ENCODE data around the gene TP53I11. TPM values are rescaled to one million over a fixed set of nuclear protein-coding genes. Genes with fewer than 3 reads are reported as not detected.

TP53I11 gene
- total RNA-seq, 2 donors from 2014 or later = 21.8 to 91.0 TPM

- Histone ChIP-seq H3K4me1 (peaks cover 41% of the 10 kb centered on the region), H3K27me3 (no peaks in the 10 kb centered on the region), H3K27ac (peak overlapping the region in 2 of 4 donors; percentile 20 to 83), H3K9me3 (no peaks in the 10 kb centered on the region), H3K36me3 (replicated peaks in 1 of 2; ENCODE audit: insufficient read depth in 1 of 2, low read depth in 2 of 2) (no peaks in the 10 kb centered on the region), H3K4me3 (no peak overlapping the region)
- TF ChIP-seq POLR2A (IDR thresholded peaks at IDR 0.05) (no peak), CTCF (IDR thresholded peaks at IDR 0.05) (no peak)
- DNase-seq = peak in 1 of 4 donors; percentile 39
- no peak for ATAC-seq
- intact Hi-C loops (cut with DNase I) = no loop called here
- 20 to 40% methylated on average over 2 of the region's 2 CpGs for WGBS, 2 donors
These were observed 1.4 kb upstream of the TP53I11 start for GRCh38 chr11:44952082-44952481.

- intact Hi-C loops (cut with DNase I) = no loop called here
- H3K9me3 ChIP-seq = no peaks in the 10 kb centered on the region
- TF ChIP-seq POLR2A (IDR thresholded peaks at IDR 0.05) (no peak), CTCF (IDR thresholded peaks at IDR 0.05) (no peak)
- H3K36me3 ChIP-seq (replicated peaks in 1 of 2; ENCODE audit: insufficient read depth in 1 of 2, low read depth in 2 of 2) = no peaks in the 10 kb centered on the region
- peak in 3 of 4 donors; percentile 40 to 57 (median 56) for DNase-seq
- peak overlapping the region; percentile 44 to 81 for H3K4me3 ChIP-seq
- peak; percentile 21 for ATAC-seq
- H3K27me3 ChIP-seq = no peaks in the 10 kb centered on the region
- 0% methylated on average over 31 to 49 of the region's 63 CpGs for WGBS, 2 donors
- peak overlapping the region; percentile 52 to 83 (median 66) for H3K27ac ChIP-seq
- peaks cover 39% of the 10 kb centered on the region for H3K4me1 ChIP-seq
These were observed 555 bp downstream of the TP53I11 start for GRCh38 chr11:44950031-44950624.

DNA sequence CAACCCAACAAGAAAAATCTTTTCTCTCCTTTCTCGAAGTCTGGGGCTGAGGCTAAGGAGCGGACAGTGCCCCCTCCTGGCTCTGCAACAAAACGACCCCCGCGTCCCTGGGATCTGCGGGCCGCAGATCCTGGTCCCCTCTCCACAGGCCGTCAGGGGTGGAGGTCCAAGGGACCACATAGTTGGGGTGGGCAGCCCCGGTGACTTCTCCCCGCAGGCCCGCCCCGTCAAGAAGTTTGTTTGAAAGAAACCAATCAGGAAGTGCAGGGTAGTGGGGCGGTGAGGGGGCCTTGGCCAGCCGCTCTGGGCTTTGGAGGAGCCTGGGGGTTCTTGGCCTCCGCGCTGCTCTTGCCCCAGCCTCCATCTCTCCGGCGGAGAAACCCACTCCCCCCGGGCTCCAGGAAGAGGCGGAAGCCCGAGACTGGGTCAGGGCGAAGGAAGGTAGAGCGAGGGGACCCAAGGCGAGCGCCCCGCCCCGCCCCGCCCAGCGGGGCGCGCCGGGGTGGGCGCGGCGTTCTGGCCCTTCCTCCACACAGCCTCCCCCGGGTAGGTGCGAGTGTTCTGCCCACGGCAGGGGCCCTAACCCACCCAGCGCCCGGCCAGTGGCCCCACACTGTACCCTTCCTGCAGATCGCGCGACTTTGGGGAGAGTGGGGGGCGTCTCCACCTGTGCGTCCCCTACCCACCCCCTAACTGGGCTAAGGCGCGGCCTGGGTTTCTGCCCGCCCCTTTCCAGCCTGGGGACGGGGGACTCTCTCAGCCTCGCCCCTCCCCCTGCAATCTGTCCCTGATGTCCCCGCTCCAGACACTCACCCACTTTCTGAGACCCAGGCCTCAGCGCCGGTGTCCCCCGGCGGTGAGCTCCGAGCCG lies 1.3 kb downstream of the TP53I11 start:
- intact Hi-C loops (cut with DNase I) = no loop called here
- ATAC-seq (peak; percentile 3), DNase-seq (peak in 3 of 4 donors; percentile 27 to 48 (median 33))
- peak in 5 of 7 experiments; percentile 27 to 39 (median 36) for TF ChIP-seq CTCF (IDR thresholded peaks at IDR 0.05)
- no peak for TF ChIP-seq POLR2A (IDR thresholded peaks at IDR 0.05)
- WGBS, 2 donors = 3 to 17% methylated on average over 28 to 51 of the region's 57 CpGs
- Histone ChIP-seq H3K4me3 (peak overlapping the region; percentile 44 to 81), H3K36me3 (replicated peaks in 1 of 2; ENCODE audit: insufficient read depth in 1 of 2, low read depth in 2 of 2) (no peaks in the 10 kb centered on the region), H3K9me3 (no peaks in the 10 kb centered on the region), H3K27me3 (no peaks in the 10 kb centered on the region), H3K27ac (peak overlapping the region; percentile 52 to 83 (median 66)), H3K4me1 (peaks cover 42% of the 10 kb centered on the region)

DNA sequence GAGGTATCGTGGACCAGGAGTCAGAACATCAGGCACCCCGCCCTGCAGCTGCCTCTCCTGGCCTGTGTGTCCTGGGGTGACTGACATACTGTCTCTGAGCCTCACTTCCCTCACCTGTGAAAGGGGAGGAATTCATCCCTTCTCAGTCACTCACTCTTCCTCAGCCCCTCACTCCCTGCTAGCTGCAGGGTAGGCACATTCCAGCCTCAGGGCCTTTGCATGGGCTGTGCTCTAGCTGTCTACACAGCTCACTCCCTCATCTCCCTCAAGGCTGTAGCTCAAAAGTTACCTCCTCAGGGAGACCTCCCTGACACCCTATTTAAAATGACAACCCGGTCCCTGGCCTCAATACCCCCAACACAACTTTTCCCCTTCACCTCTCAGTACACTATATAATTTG lies 2.5 kb downstream of the TP53I11 start:
- no peak for ATAC-seq
- no peak overlapping the region for H3K27ac ChIP-seq
- no peaks in the 10 kb centered on the region for H3K36me3 ChIP-seq (replicated peaks in 1 of 2; ENCODE audit: insufficient read depth in 1 of 2, low read depth in 2 of 2)
- H3K4me3 ChIP-seq = no peak overlapping the region
- intact Hi-C loops (cut with DNase I) = no loop called here
- H3K9me3 ChIP-seq = no peaks in the 10 kb centered on the region
- peaks cover 55% of the 10 kb centered on the region for H3K4me1 ChIP-seq
- DNase-seq = no peak
- 83 to 100% methylated on average over 1 to 3 of the region's 3 CpGs for WGBS, 2 donors
- no peak for TF ChIP-seq POLR2A (IDR thresholded peaks at IDR 0.05)
- TF ChIP-seq CTCF (IDR thresholded peaks at IDR 0.05) = no peak
- H3K27me3 ChIP-seq = no peaks in the 10 kb centered on the region

Data from body of pancreas (tissue), 4 donors.